K562 (cell line): ENCODE measurements around the gene FAR1. TPM values are rescaled to one million over a fixed set of nuclear protein-coding genes. Genes with fewer than 3 reads are reported as not detected.

ENCODE experiments used
- KAT7 ChIP-seq: sonication (generic); formaldehyde crosslinking; IDR thresholded peaks from 2 replicates; pipeline ENCODE4 v1.8.0; 2022; ENCODE audit warnings: missing genetic modification reagents, mild to moderate bottlenecking, borderline replicate concordance
- MBD1 ChIP-seq: fragments of 250-450 bp; sonication (Bioruptor Pico); IDR thresholded peaks from 2 replicates; pipeline ENCODE4 v1.8.0; 2022; ENCODE audit warnings: inconsistent platforms
- ZNF76 ChIP-seq: fragments of 250-450 bp; sonication (Bioruptor Pico); IDR thresholded peaks from 2 replicates; pipeline ENCODE4 v1.4.0; 2020; ENCODE audit warnings: mild to moderate bottlenecking, moderate library complexity, borderline replicate concordance
- polyA plus RNA-seq, 8 experiments: library from polyadenylated mRNA; depleted of rRNA in 4 of 8; stranded (reverse) in 5 of 8; unstranded in 3 of 8; fragments of >200 nt; fragmentation: Nextera tagmentation in 2 of 8; fragmentation: Illumina TruSeq in 1 of 8; extraction: Ambion mirVana in 2 of 8; extraction: Trizol in 1 of 8; gene quantifications; 2 replicates each; pipeline versions ENCODE4 v1.2.1 to v1.2.3, GENCODE V29; 2011 to 2014; ENCODE audit warnings: inconsistent platforms in 1 of 8, missing spikeins in 1 of 8
- total RNA-seq, 7 experiments: library from RNA; depleted of rRNA in 6 of 7; stranded (reverse); fragments of >200 nt in 6 of 7; fragmentation: Illumina TruSeq in 2 of 7; extraction: Trizol in 2 of 7; gene quantifications; 2 replicates each; pipeline versions ENCODE4 v1.2.1 to v1.2.3, GENCODE V29; 2011 to 2021; ENCODE audit warnings: low replicate concordance in 1 of 7
- TF ChIP-seq, protein P1 (sequence below), 2 experiments: fragments of 450-650 bp; formaldehyde crosslinking in 1 of 2; IDR thresholded peaks; 2 replicates each; pipeline versions ENCODE4 v1.4.0 to v1.6.1; 2014 to 2020; ENCODE audit warnings: mild to moderate bottlenecking in 2 of 2, borderline replicate concordance in 1 of 2, low read depth in 1 of 2

FAR1 gene
- total and polyA plus RNA-seq, 9 of the 15 experiments (the other 6 are each of a cell fraction or from before 2014, with no cell fraction given): 17.7 to 88.2 (median 52.6) TPM

- TF ChIP-seq, protein P1, sequence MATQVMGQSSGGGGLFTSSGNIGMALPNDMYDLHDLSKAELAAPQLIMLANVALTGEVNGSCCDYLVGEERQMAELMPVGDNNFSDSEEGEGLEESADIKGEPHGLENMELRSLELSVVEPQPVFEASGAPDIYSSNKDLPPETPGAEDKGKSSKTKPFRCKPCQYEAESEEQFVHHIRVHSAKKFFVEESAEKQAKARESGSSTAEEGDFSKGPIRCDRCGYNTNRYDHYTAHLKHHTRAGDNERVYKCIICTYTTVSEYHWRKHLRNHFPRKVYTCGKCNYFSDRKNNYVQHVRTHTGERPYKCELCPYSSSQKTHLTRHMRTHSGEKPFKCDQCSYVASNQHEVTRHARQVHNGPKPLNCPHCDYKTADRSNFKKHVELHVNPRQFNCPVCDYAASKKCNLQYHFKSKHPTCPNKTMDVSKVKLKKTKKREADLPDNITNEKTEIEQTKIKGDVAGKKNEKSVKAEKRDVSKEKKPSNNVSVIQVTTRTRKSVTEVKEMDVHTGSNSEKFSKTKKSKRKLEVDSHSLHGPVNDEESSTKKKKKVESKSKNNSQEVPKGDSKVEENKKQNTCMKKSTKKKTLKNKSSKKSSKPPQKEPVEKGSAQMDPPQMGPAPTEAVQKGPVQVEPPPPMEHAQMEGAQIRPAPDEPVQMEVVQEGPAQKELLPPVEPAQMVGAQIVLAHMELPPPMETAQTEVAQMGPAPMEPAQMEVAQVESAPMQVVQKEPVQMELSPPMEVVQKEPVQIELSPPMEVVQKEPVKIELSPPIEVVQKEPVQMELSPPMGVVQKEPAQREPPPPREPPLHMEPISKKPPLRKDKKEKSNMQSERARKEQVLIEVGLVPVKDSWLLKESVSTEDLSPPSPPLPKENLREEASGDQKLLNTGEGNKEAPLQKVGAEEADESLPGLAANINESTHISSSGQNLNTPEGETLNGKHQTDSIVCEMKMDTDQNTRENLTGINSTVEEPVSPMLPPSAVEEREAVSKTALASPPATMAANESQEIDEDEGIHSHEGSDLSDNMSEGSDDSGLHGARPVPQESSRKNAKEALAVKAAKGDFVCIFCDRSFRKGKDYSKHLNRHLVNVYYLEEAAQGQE (IDR thresholded peaks at IDR 0.05; ENCODE audit: borderline replicate concordance): no peak
- TF ChIP-seq, protein P1 (CRISPR knock-in tag; IDR thresholded peaks at IDR 0.05; ENCODE audit: low read depth): 0 out of 2 replicates have a peak, but pooled peaks have one; percentile 42
- TF ChIP-seq KAT7 (CRISPR knock-in tag) (no peak), MBD1 (peak; percentile 93), ZNF76 (peak; percentile 61; the same call in 1 of the 2 replicates)
Measured at GRCh38 chr11:13667795-13668101, 720 bp upstream of the FAR1 start (continued).
